ENCODE results near the gene GNG7.
A peak's percentile ranks its signal among the peaks of the same experiment; 100 is the strongest.
"Not testable (repeated sequence)": the region's sequence is repeated elsewhere in the genome, so short reads cannot be mapped to it uniquely, and the experiment has no call there.

Gene GNG7

DNA sequence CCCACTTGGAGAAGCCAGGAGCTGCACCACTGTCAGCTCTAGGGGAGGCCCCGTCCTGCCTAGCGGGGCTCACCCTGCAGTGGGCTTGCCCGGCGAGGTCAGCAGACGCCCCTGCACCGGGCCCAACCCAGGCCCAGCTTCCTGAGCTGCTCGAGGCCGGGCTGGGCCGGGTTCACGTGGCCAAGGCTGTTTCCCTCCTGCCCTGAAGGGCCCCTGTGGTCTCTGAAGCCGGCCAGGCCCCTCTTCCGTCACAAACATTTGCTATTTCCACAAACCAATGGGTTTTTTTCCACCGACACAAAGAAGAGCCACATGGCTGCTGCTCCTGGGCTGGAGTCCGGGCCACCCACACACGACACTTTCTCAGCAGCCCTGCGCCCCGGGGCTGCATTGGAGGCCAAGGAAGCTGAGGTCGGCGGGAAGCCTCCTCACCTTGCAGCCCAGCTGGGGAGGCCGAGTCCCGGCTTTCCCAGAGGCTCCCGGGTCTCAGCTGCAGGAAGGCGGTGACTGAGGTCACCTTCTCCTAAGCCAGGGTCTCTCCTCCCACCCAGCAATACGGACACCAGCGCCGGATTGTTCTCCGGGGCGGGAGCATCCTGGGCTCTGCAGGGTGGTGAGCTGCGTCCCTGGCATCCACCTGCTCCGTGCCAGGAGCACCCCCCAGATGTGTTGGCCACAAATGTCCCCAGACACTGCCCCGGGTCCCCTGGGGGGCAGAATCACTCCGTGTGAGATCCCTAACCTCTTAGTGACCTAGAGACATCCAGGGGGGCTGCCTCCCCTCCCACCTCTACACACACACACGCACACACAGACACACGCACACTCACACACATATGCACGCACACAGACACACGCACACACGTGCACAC is 146.0 kb downstream of the GNG7 start:
- DNase-seq (ENCODE audit: low read depth in 4 of 4, low spot score in 1 of 4), result no peak

DNA sequence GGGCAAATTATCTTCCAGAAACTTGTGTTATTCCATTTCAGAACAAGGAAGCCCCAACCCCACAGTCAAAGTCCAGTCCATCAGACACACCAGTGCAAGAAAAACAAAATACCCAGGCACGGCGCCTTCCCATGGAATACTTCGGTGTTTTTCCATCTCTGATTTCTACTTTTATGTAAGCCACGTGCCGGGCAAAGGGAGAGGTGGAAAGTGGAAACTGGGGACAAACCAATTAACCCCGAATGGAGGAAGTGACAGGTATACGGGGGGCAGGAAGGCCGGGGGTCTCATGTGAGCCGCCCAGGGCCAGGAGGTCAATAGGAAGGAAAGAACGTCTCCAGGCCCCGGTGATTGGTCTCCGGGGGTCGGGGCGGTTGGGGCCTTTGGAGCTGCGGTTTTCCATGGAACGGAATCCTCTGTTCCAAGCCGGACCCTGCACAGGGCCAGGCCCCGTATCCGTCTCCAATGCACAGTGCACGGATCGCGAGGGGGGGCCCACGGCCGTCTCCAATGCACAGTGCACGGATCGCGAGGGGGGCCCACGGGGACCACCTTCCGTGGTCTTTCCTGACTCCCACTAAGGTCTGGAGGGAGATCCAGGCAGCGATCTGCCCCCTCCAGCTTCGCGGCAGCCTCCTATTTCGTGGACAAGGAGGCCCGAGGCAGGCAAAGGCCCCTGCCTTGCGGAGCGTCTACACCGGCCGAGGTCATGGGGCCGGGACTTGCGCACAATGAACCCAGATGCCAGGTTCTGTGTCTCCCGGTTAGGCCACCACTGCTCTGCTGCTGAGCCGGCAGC is 146.9 kb downstream of the GNG7 start:
- DNase-seq (ENCODE audit: low read depth in 4 of 4, low spot score in 1 of 4), result no peak

DNA sequence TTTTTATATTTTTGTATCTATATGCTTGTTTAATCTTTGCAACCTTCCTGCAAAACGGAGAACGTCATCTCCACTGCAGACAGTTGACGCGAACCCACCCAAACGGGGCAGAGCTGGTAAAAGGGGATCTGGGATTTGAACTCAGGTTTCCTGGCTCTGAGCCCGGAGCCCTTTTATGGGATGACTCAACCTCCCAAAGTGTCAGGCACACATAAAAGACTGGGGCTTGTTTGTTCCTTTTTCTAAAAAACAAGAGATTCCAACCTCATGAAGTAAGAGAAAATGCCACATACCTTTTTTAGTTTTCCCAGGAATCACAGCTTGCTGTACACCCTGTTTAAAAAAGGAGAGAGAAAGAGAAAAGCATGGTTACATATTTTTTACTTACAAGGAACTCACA is 147.6 kb downstream of the GNG7 start:
- DNase-seq (ENCODE audit: low read depth in 4 of 4, low spot score in 1 of 4), result no peak

DNA sequence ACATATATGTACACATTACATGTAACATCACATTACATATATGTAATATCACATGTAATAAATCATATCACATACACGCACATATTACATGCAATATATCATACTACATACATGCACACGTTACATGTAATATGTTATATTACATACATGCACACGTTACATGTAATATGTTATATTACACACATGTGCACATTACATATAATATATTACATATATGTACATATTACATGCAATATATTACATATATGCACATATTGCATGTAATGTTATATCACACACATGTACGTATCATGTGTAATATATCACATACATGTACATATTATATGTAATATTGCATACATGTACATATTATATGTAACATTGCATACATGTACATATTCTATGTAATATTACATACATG is 149.0 kb downstream of the GNG7 start:
- DNase-seq (ENCODE audit: low read depth in 4 of 4, low spot score in 1 of 4), result no peak

DNA sequence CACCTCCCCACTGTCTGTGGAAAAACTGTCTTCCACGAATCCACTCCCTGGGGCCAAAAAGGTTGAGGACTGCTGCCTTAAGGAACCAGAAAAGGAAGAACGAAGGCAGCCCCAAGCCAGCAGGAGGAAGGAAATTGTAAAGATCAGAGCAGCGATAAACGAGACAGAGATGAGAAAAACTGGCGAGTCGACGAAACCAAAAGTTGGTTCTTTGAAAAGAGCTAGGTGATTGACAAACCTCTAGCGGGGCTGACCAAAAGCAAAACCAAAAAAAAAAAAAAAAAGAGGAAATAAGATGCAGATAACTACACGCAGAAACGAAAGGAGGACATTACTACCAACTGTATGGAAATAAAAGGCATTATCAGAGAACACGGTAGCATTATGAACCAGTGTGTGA is 149.6 kb downstream of the GNG7 start:
- DNase-seq (ENCODE audit: low read depth in 4 of 4, low spot score in 1 of 4), result peak in 3 of 4 experiments; percentile 12 to 35 (median 33)

DNA sequence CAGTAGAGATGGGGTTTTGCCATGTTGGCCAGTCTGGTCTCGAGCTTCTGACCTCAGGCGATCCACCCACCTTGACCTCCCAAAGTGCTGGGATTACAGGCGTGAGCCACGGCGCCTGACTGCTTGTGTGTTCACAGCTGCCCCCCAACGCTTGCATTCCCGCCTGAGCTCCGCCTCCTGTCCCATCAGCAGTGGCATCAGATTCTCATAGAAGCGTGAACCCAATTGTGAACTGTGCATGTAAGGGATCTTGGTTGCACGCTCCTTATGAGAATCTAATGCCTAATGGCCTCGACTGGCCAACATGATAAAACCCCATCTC is 150.7 kb downstream of the GNG7 start:
- no peak for DNase-seq (ENCODE audit: low read depth in 4 of 4, low spot score in 1 of 4)

DNA sequence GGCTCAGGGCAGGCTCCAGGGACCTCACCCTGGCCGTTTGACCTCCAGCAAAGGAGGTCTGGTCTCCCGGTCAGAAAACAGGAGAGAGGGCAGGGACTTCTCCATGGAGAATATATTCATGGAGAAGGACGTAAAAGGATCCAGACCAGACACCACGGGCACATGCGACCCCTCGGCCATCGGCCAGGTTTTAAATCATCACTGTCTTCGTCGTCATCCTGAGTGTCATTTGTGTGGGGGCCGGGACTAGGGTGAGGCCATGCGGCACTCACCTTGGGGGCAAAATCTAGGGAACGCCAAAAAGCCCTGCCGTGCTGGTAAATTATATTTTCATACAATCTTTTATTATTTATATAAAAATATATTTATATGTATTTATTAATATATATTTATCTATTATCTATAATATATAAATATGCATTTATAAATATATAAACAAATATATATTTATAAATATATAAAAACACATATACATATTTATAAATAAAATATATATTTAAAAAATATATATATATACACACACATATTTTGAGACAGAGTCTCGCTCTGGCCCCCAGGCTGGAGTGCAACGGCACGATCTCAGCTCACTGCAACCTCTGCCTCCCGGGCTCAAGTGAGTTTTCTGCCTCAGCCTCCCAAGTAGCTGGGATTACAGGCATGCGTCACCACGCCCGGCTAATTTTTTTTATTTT is 151.2 kb downstream of the GNG7 start:
- DNase-seq (ENCODE audit: low read depth in 4 of 4, low spot score in 1 of 4), result no peak

DNA sequence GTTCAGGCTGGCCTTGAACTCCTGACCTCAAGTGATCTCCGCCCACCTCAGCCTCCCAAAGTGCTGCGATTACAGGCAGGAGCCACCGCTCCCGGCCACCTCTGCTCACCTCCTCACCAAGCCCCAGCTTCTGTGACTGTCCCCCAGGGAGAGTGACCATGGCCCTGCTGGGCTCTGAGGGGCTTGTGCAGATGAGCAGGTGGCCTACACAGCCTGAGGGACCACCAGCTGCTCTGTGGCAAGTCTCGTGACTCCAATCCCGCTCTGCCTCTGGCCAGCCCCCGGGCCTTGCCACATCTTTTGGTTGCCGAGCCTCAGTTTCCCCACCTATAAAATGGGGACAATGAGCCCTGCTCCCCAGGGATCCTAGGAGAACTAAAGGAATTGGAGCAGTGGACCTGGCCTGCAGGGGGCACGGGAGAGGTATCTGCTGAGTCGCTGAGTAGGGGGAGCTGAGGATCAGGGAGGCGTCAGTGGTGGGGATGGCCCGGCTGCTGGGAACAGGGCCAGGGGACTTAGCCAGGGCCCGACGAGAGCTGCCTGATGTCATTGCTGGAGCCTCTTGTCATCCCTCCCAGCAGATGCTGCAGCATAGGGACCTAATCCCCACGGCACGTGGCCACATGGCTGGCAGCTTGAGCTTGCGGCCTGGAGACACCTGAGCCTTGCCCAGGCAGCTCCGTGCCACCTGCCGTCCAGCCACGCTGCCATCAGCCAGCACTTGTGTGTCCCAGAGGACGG is 151.9 kb downstream of the GNG7 start:
- no peak for DNase-seq (ENCODE audit: low read depth in 4 of 4, low spot score in 1 of 4)

DNA sequence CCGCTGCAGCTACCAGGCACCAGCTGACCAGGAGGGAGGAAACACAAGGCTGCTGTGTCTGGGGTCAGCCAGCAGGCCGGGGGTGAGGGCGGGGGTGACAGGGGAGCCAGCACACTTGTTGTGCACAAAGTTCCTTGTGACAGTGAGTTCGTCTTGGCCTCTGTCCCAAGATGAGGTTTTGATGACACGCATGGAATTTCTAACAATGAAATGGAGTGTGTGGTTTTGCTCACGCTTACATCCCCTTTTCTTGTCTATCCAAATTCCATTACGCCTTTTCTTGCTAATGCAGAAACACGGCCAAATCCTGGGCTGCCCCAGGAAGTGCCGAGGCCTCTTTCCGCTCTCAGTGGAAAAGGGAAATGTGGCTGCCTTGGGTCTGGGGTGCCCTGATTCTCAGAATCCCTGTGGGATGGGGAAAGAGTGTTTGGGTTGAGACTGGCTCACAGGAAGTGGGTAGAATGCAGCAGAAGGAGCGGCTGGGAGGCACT is 152.7 kb downstream of the GNG7 start:
- DNase-seq (ENCODE audit: low read depth in 4 of 4, low spot score in 1 of 4), result no peak

DNA sequence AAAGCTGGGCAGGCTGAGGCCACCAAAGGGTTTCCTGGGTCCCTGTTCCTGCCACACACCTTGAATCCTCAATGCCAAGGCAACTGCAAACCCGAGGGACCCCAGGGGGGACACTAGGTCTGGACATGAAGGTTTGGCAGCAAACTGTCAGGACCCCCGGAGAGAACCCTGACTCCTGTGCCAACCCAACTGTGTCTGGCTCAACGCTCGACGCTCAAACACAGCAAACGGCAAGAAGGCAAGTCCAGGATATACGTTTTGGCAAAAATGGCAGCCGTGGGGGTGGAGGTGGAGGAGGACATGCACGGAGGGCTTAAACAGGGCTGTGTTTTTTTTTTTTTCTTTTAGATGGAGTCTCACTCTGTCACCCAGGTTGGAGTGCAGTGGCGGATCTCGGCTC is 153.5 kb downstream of the GNG7 start:
- no peak for DNase-seq (ENCODE audit: low read depth in 4 of 4, low spot score in 1 of 4)

DNA sequence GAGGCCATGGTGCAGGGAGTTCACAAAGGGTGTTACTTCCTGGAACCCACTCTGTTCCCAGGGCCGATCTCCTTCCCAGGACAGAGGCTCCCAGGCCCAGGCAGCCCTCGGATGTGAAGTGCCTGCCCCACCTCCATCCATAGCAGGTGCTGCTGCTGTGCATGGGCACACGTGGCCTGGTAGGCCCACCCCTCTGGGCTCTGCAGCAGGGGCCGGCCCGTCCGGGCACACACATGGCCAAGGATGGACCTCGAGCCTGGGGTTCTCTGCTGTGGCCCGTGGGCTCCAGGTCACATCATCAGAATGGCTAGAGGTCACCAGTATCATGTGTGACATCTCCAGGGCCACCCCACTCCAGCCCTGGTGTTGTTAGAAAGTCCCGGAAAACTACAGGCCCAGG is 154.8 kb downstream of the GNG7 start:
- DNase-seq (ENCODE audit: low read depth in 4 of 4, low spot score in 1 of 4), result no peak

DNA sequence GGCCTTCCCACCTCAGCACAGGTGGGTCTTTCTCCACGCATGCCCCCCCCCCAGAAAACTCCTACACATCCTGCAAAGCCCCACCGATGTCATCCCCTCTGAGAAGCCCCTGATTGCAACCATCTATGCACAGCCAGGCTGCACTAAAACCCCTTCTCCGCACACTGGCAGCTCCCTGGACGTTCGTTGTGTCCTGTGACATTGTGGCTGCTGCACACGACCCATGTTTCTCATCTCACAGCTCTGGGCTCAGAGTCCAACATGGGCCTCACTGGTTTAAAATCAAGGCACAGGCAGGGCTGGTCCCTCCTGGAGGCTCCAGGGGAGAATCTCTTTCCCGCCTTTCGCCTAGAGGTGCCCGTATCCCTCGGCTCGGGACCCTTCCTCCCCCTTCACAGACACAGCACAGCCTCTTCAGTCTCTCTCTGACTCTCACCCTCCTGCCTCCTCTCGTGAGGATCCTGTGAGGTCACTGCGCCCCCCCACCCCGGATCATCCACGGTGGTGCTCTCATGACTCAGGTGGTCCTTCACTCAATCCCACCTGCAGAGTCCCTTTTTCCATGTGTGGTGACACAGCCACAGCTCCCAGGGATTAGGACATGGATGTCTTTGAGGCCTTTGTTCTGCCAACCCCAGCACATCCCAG is 155.3 kb downstream of the GNG7 start:
- no peak for DNase-seq (ENCODE audit: low read depth in 4 of 4, low spot score in 1 of 4)

DNA sequence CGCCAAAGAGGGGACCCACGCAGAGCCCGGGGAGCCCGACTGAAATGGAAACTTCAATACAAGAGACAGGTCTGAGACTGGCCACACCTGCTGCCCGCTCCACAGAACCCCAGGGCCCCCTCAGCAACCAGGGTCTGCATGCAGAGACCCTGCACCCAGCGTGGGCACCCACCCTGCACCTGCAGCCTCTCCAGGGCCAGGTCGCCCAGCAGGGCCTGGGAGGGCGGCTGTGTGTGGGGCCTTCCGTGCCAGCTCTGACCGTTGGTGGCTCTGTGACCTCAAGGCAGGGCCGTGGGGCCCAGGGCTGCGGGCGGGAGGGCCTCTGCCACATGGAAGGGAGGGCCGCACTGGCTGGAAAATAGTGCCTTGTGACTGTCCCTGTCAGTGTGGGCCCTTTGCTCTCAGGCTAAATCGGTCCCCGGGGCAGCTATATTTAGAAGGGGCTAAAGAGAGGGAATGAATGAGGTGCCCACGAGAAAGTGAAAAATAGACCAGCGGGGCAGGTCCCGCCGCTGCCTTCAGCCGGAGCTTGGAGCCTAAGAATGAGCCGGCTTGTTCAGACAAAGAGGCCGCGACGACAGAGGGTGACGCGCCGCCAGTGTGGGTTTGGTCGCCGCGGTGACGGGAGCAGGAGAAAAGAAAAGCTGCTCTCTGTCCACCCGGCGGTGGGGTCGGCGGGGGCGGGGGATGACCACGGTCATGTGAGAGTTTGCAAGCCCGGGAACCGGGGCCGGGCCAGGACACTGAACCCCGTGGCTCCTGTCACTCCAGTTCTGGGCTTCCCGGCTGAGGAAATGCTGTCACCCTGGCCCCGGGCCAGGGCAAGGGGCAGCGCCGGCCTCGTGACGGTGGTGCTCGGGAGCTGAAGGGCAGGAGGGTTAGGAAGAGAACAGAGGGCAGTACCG is 156.1 kb downstream of the GNG7 start:
- no peak for DNase-seq (ENCODE audit: low read depth in 4 of 4, low spot score in 1 of 4)

DNA sequence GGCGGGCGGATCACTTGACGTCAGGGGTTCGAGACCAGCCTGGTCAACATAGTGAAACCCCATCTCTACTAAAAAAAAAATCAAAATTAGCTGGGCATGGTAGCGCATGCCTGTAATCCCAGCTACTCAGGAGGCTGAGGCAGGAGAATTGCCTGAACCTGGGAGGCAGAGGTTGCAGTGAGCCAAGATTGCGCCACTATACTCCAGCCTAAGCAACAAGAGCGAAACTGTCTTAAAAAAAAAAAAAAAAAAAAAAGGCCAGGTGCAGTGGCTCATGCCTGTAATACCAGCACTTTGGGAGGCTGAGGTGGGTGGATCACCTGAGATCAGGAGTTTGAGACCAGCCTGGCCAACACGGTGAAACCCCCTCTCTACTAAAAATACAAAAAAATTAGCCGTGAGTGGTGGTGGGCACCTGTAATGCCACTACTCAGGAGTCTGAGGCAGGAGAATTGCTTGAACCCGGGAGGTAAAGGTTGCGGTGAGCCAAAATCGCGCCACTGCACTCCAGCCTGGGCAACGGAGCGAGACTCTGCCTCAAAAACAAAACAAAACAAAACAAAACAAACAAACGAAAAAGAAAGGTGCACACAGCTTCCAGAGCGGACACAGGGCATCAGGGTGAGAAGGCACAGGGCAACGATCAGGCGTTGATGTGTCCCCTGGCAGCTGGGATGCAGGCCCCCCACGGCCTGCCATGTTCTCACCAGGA is 156.9 kb downstream of the GNG7 start:
- DNase-seq (ENCODE audit: low read depth in 4 of 4, low spot score in 1 of 4), result not testable (repeated sequence)

DNA sequence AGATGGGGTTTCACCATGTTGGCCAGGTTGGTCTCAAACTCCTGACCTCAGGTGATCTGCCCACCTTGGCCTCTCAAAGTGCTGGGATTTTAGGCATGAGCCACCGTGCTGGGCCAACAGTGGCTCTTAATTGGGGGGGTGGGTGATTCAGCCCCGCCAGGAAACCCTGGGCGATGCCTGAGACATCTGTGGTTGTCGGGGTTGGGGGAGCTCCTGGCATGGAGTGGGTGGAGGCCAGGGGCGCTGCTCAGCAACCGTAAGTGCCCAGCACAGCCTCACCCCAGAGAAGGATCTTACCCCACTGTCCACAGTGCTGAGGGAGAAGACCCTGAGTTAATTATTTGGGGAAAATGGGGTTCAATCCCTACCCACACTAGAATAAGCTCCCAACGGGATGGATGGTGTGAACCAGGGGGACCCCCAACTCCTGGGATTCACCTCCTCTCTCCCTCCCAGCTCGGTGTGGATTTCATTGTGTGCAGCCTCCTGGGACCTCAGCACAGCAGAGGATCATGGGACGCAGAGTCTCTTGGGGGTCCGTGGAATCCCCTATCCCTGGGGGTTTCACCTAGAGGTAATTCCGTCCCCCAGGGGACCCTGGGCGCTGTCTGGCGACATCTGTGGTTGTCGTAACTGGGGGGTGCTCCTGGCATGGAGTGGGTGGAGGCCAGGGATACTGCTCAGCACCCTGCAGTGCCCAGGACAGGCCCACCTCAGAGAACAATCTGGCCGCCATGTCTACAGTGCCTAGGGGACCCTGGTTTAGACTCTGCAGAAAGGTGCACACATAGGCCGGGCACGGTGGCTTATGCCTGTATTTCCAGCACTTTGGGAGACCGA is 157.7 kb downstream of the GNG7 start:
- DNase-seq (ENCODE audit: low read depth in 4 of 4, low spot score in 1 of 4), result no peak

DNA sequence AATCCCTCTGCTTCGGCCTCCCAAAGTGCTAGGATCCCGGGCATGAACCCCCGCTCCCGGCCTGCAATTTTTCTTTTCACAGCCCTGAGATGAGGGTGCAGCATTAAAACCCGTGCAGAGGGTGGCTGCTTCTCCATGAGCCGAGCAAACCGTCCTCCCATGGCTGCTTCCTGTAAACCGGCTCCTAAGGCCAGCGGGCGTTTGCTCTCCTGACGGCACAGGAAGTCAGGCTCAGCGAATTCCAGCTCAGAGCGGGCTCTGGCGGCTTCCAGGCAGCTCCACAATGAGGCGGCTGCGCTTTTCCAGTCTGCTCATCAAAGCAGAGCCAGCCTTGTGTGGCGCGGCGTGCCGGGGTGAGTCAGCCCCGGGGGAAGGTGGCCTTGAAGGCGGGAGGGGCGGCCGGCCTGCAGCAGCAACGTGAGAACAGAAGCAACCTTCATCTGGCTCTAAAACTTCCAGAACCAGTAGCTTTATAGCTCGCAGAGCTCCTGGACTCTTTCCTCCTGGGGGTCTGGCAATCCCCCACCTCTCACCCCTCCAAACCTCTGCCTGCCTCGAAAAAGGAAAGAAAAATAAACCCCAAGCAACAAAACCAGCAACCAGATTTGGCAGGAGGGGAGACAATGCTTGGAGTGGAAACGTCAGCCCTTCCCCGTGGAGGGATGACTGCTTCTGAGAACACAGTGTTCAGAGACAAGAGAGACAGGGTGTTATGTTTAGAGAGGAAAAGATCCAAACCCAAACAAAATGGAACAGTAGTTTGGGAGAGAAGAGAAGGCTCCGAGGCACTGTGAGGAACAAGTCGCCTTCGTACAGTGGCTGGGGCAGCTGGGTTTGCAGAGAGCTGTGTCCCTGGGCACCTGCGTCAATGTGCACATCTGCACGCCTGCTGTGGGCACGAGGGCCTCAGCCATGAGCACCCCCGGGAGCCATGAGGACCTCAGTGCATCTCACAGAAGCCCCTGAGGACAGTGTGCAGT is 158.7 kb downstream of the GNG7 start:
- peak; percentile 41 to 62 (median 50) for DNase-seq (ENCODE audit: low read depth in 4 of 4, low spot score in 1 of 4)

DNA sequence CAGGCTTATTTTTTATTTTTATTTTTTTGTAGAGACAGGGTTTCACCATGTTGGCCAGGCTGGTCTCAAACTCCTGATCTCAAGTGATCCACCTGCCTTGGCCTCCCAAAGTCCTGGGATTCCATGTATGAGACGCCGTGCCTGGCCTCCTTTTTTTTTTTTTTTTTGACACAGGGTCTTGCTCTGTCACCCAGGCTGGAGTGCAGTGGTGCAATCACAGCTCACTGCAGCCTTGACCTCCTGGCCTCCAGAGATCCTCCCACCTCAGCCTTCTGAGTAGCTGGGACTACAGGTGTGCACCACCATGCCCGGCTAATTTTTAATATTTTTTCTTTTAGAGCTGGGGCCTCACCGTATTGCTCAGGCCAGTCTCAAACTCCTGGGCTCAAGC is 159.4 kb downstream of the GNG7 start:
- DNase-seq (ENCODE audit: low read depth in 4 of 4, low spot score in 1 of 4), result not testable (repeated sequence)

Measured in stimulated activated CD4-positive, alpha-beta T cell treated with anti-CD3 and anti-CD28 coated beads, Interleukin-1b, Interleukin-23, amount 100 ng/mL, for 24 hours (primary cell).